Duodenal mucosa (tissue), 2 donors: Measurements from ENCODE around the gene ABCC1.
"Not testable (repeated sequence)": the region's sequence is repeated elsewhere in the genome, so short reads cannot be mapped to it uniquely, and the experiment has no call there.

Experiments used
- H3K27ac ChIP-seq: one replicate; pipeline ENCODE4 v1.7.0; 2013; ENCODE audit warnings: low read depth, low read length
- H3K27me3 ChIP-seq, 2 donors: one replicate each; pipeline ENCODE4 v1.7.0; 2013; ENCODE audit warnings: low read length in 2 of 2, control low read depth in 1 of 2; ENCODE audit not compliant: insufficient read depth in 2 of 2, control insufficient read depth in 1 of 2
- H3K36me3 ChIP-seq, 2 donors: one replicate each; pipeline ENCODE4 v1.7.0; 2013; ENCODE audit warnings: low read length in 2 of 2, control low read depth in 1 of 2; ENCODE audit not compliant: insufficient read depth in 2 of 2, control insufficient read depth in 1 of 2
- H3K4me1 ChIP-seq, 2 donors: one replicate each; pipeline ENCODE4 v1.7.0; 2013; ENCODE audit warnings: low read length in 2 of 2, control low read depth in 1 of 2; ENCODE audit not compliant: insufficient read depth in 2 of 2, control insufficient read depth in 1 of 2
- H3K4me3 ChIP-seq, 2 donors: one replicate each; pipeline ENCODE4 v1.7.0; 2013; ENCODE audit warnings: low read length in 2 of 2, low read depth in 1 of 2
- H3K9ac ChIP-seq, 2 donors: one replicate each; pipeline ENCODE4 v1.7.0; 2013; ENCODE audit warnings: low read length in 2 of 2, low read depth in 1 of 2
- H3K9me3 ChIP-seq, 2 donors: one replicate each; pipeline ENCODE4 v1.7.0; 2013; ENCODE audit warnings: low read length in 2 of 2, control low read depth in 1 of 2; ENCODE audit not compliant: control insufficient read depth in 1 of 2

ABCC1 gene

GRCh38 chr16:16099320-16099719, 149.9 kb downstream of the ABCC1 start:
- Histone ChIP-seq H3K27me3 (no peaks in the 10 kb centered on the region), H3K9me3 (no peaks in the 10 kb centered on the region), H3K4me1 (no peaks in the 10 kb centered on the region), H3K36me3 (peaks cover 8 to 33% of the 10 kb centered on the region in 2 donors), H3K27ac (no peak overlapping the region), H3K4me3 (no peak overlapping the region), H3K9ac (no peak overlapping the region)

GRCh38 chr16:16100631-16101030, 151.2 kb downstream of the ABCC1 start:
- H3K9me3 ChIP-seq = no peaks in the 10 kb centered on the region
- no peak overlapping the region for H3K4me3 ChIP-seq
- no peaks in the 10 kb centered on the region for H3K4me1 ChIP-seq
- H3K27me3 ChIP-seq = no peaks in the 10 kb centered on the region
- H3K9ac ChIP-seq = no peak overlapping the region
- H3K27ac ChIP-seq = no peak overlapping the region
- H3K36me3 ChIP-seq = peaks cover 8 to 33% of the 10 kb centered on the region in 2 donors

GRCh38 chr16:16101585-16101984, 152.2 kb downstream of the ABCC1 start:
- Histone ChIP-seq H3K27ac (no peak overlapping the region), H3K36me3 (peaks cover 11 to 36% of the 10 kb centered on the region in 2 donors), H3K27me3 (no peaks in the 10 kb centered on the region), H3K9me3 (no peaks in the 10 kb centered on the region), H3K4me1 (no peaks in the 10 kb centered on the region), H3K4me3 (no peak overlapping the region), H3K9ac (no peak overlapping the region)

GRCh38 chr16:16102738-16103137, 153.3 kb downstream of the ABCC1 start:
- Histone ChIP-seq H3K4me1 (no peaks in the 10 kb centered on the region), H3K4me3 (no peak overlapping the region), H3K36me3 (peaks cover 14 to 41% of the 10 kb centered on the region in 2 donors), H3K9me3 (no peaks in the 10 kb centered on the region), H3K27me3 (no peaks in the 10 kb centered on the region), H3K27ac (no peak overlapping the region), H3K9ac (no peak overlapping the region)

GRCh38 chr16:16104132-16104803, 154.9 kb downstream of the ABCC1 start:
- H3K4me3 ChIP-seq, H3K4me1 ChIP-seq, H3K27ac ChIP-seq, H3K27me3 ChIP-seq, H3K9ac ChIP-seq, H3K9me3 ChIP-seq: not testable (repeated sequence)
- H3K36me3 ChIP-seq = peaks cover 13 to 41% of the 10 kb centered on the region in 2 donors

GRCh38 chr16:16104804-16105141, 155.4 kb downstream of the ABCC1 start:
- H3K9ac ChIP-seq, H3K4me1 ChIP-seq, H3K27ac ChIP-seq, H3K9me3 ChIP-seq, H3K27me3 ChIP-seq, H3K4me3 ChIP-seq: not testable (repeated sequence)
- peaks cover 11 to 42% of the 10 kb centered on the region in 2 donors for H3K36me3 ChIP-seq

GRCh38 chr16:16105646-16106045, 156.2 kb downstream of the ABCC1 start:
- Histone ChIP-seq H3K27me3 (no peaks in the 10 kb centered on the region), H3K9ac (no peak overlapping the region), H3K27ac (no peak overlapping the region), H3K4me3 (no peak overlapping the region), H3K36me3 (peaks cover 11 to 48% of the 10 kb centered on the region in 2 donors), H3K9me3 (no peaks in the 10 kb centered on the region), H3K4me1 (no peaks in the 10 kb centered on the region)

- Histone ChIP-seq H3K9ac (no peak overlapping the region), H3K36me3 (peaks cover 14 to 50% of the 10 kb centered on the region in 2 donors), H3K27me3 (no peaks in the 10 kb centered on the region), H3K4me1 (no peaks in the 10 kb centered on the region), H3K9me3 (no peaks in the 10 kb centered on the region), H3K4me3 (no peak overlapping the region), H3K27ac (no peak overlapping the region)
Measured at GRCh38 chr16:16106466-16106865, 157.1 kb downstream of the ABCC1 start.

GRCh38 chr16:16107839-16108238, 158.4 kb downstream of the ABCC1 start:
- no peak overlapping the region for H3K4me3 ChIP-seq
- no peaks in the 10 kb centered on the region for H3K27me3 ChIP-seq
- H3K9ac ChIP-seq = no peak overlapping the region
- no peaks in the 10 kb centered on the region for H3K9me3 ChIP-seq
- no peak overlapping the region for H3K27ac ChIP-seq
- H3K4me1 ChIP-seq = no peaks in the 10 kb centered on the region
- H3K36me3 ChIP-seq = peaks cover 26 to 53% of the 10 kb centered on the region in 2 donors

- Histone ChIP-seq H3K9me3 (no peaks in the 10 kb centered on the region), H3K36me3 (peaks cover 26 to 54% of the 10 kb centered on the region in 2 donors), H3K9ac (no peak overlapping the region), H3K27ac (no peak overlapping the region), H3K4me3 (no peak overlapping the region), H3K27me3 (no peaks in the 10 kb centered on the region), H3K4me1 (no peaks in the 10 kb centered on the region)
Measured at GRCh38 chr16:16108759-16109158, 159.3 kb downstream of the ABCC1 start.
